Activated gamma-delta T cell (primary cell): ENCODE results near the gene TRPV6.

ENCODE experiments used
- DNase-seq: peaks from one replicate; lab custom pipeline; 2025; lab: John Stamatoyannopoulos, UW
- total RNA-seq, 2 donors: gene quantifications; one replicate each; lab custom pipeline; 2026; lab: John Stamatoyannopoulos, UW

TRPV6 gene
- 0 to 0.13 reads per million in 2 donors for total RNA-seq

GRCh38 chr7:142885311-142886230, at the start of gene TRPV6:
TRPV6 (minus strand) TSS chr7:142885745.
- no peak for DNase-seq

- DNase-seq: no peak
Observed at GRCh38 chr7:142934056-142934455, 48.5 kb upstream of the TRPV6 start.

GRCh38 chr7:142933624-142934023, 48.1 kb upstream of the TRPV6 start, which contains the start of gene TRPV5:
TRPV5 (minus strand) TSS chr7:142933746; CDS start chr7:142933459, 287 bp downstream.
- no peak for DNase-seq

GRCh38 chr7:142933092-142933475, 47.5 kb upstream of the TRPV6 start:
- DNase-seq: no peak

- no peak for DNase-seq
Observed at GRCh38 chr7:142932386-142933091, 47.0 kb upstream of the TRPV6 start.

GRCh38 chr7:142930126-142930730, 44.7 kb upstream of the TRPV6 start:
- DNase-seq: no peak

- no peak for DNase-seq
Observed at GRCh38 chr7:142927949-142928348, 42.4 kb upstream of the TRPV6 start.

- DNase-seq: no peak
Observed at GRCh38 chr7:142927085-142927745, 41.7 kb upstream of the TRPV6 start.

- DNase-seq: no peak
Observed at GRCh38 chr7:142925413-142925812, 39.9 kb upstream of the TRPV6 start.

GRCh38 chr7:142923391-142923790, 37.8 kb upstream of the TRPV6 start:
- no peak for DNase-seq

- no peak for DNase-seq
Observed at GRCh38 chr7:142919656-142920055, 34.1 kb upstream of the TRPV6 start.

- no peak for DNase-seq
Observed at GRCh38 chr7:142918901-142919300, 33.4 kb upstream of the TRPV6 start.

- DNase-seq: no peak
Observed at GRCh38 chr7:142917447-142917846, 31.9 kb upstream of the TRPV6 start.

GRCh38 chr7:142916508-142916907, 31.0 kb upstream of the TRPV6 start:
- DNase-seq: no peak

- DNase-seq: no peak
Observed at GRCh38 chr7:142915315-142915714, 29.8 kb upstream of the TRPV6 start.

GRCh38 chr7:142914121-142914520, 28.6 kb upstream of the TRPV6 start:
- no peak for DNase-seq

GRCh38 chr7:142913566-142913965, 28.0 kb upstream of the TRPV6 start:
- no peak for DNase-seq

- no peak for DNase-seq
Observed at GRCh38 chr7:142913051-142913450, 27.5 kb upstream of the TRPV6 start.

- DNase-seq: no peak
Observed at GRCh38 chr7:142910481-142910880, 24.9 kb upstream of the TRPV6 start.

GRCh38 chr7:142910031-142910433, 24.5 kb upstream of the TRPV6 start:
- DNase-seq: no peak

- no peak for DNase-seq
Observed at GRCh38 chr7:142908921-142909890, 23.7 kb upstream of the TRPV6 start.
